Measurements from ENCODE around the gene CDK14.

GRCh38 chr7:90690159-90690858 lies 94.2 kb downstream of the CDK14 start:
- no peak for TF ChIP-seq TEAD4 (IDR thresholded peaks at IDR 0.05)
- TF ChIP-seq REST (IDR thresholded peaks at IDR 0.05; ENCODE audit: low read depth): no peak
- no peak for TF ChIP-seq RAD21 (IDR thresholded peaks at IDR 0.05; ENCODE audit: low read depth)
- TF ChIP-seq EP300 (IDR thresholded peaks at IDR 0.05; ENCODE audit: borderline replicate concordance): no peak
- TF ChIP-seq TCF12 (IDR thresholded peaks at IDR 0.05; ENCODE audit: low read depth): no peak
- TF ChIP-seq CREB1 (IDR thresholded peaks at IDR 0.05; ENCODE audit: low read depth): no peak
- no peak for TF ChIP-seq TAF1 (IDR thresholded peaks at IDR 0.05; ENCODE audit: low read depth)
- TF ChIP-seq EGR1 (IDR thresholded peaks at IDR 0.05): no peak
- TF ChIP-seq MAX (IDR thresholded peaks at IDR 0.05): no peak
- TF ChIP-seq FOXM1 (IDR thresholded peaks at IDR 0.05; ENCODE audit: borderline replicate concordance, low read depth): no peak
- TF ChIP-seq CEBPB (IDR thresholded peaks at IDR 0.05): no peak
- no peak for TF ChIP-seq ZBTB7A (IDR thresholded peaks at IDR 0.05; ENCODE audit: low read depth)
- no peak for TF ChIP-seq YY1 (IDR thresholded peaks at IDR 0.05; ENCODE audit: low read depth)
- no peak for TF ChIP-seq NFIC (IDR thresholded peaks at IDR 0.05)
